D721Med (cell line): Measurements from ENCODE around the gene JAM3.

Experiments used
- DNase-seq: peaks from one replicate; pipeline ENCODE4 v3.0.0; 2011; ENCODE audit warnings: low spot score; ENCODE audit not compliant: insufficient read length
- FAIRE-seq: peaks from 2 replicates; lab custom pipeline; 2011; peaks lifted over from hg19 to GRCh38; lab: Jason Lieb, UNC
- CTCF ChIP-seq: IDR thresholded peaks from 2 replicates; pipeline ENCODE4 v1.5.1; 2012; ENCODE audit warnings: mild to moderate bottlenecking, control low read depth; ENCODE audit not compliant: insufficient read depth; ENCODE audit errors: missing control alignments

JAM3 gene

GRCh38 chr11:134040386-134041302 lies 28.2 kb upstream of the JAM3 start:
- no peak for TF ChIP-seq CTCF
- FAIRE-seq (no peak), DNase-seq (no peak)

GRCh38 chr11:134041349-134041748 lies 27.5 kb upstream of the JAM3 start:
- no peak for TF ChIP-seq CTCF
- no peak for FAIRE-seq
- no peak for DNase-seq

GRCh38 chr11:134041791-134042696 lies 26.8 kb upstream of the JAM3 start:
- FAIRE-seq, result no peak
- TF ChIP-seq CTCF, result no peak
- no peak for DNase-seq

GRCh38 chr11:134043821-134044420 lies 25.0 kb upstream of the JAM3 start:
- DNase-seq (no peak), FAIRE-seq (no peak)
- no peak for TF ChIP-seq CTCF

GRCh38 chr11:134044514-134045284 lies 24.2 kb upstream of the JAM3 start:
- TF ChIP-seq CTCF, result no peak
- FAIRE-seq, result no peak
- DNase-seq, result no peak

GRCh38 chr11:134045799-134046635 lies 22.9 kb upstream of the JAM3 start:
- no peak for FAIRE-seq
- no peak for DNase-seq
- peak; percentile 83 for TF ChIP-seq CTCF
